Measurements from ENCODE around the gene CUX1. TPM values are rescaled to one million over a fixed set of nuclear protein-coding genes. Genes with fewer than 3 reads are reported as not detected.
A peak's percentile ranks its signal among the peaks of the same experiment; 100 is the strongest.

The CUX1 gene
- total RNA-seq, 1 experiment from 2014 or later: 64.3 TPM

DNA sequence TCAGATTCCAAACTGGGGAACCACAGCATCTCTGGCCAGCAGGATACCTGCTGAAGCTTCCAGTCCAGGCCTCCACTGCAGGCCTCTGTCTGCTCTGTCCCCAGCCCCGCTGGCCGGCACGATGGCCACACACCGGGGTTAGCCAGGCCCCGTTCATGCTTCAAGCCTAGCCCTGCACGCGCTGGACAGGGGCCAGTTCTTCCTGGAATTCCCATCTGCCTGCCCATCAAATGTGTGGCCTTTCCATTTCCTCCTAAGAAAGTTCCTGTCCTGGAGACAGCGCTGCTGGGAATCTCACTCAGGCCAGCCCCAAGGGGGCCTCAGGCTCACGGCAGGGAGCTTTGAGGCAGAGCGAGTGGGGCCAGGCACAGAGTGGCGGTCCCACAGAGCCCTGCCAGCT is 487.2 kb downstream of the CUX1 start (continued):
- TF ChIP-seq, protein P1, sequence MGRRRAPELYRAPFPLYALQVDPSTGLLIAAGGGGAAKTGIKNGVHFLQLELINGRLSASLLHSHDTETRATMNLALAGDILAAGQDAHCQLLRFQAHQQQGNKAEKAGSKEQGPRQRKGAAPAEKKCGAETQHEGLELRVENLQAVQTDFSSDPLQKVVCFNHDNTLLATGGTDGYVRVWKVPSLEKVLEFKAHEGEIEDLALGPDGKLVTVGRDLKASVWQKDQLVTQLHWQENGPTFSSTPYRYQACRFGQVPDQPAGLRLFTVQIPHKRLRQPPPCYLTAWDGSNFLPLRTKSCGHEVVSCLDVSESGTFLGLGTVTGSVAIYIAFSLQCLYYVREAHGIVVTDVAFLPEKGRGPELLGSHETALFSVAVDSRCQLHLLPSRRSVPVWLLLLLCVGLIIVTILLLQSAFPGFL (CRISPR knock-in tag; IDR thresholded peaks at IDR 0.05; ENCODE audit: borderline replicate concordance): no peak
- TF ChIP-seq CREM (CRISPR knock-in tag; IDR thresholded peaks at IDR 0.05) (no peak), NFYB (CRISPR knock-in tag; conservative IDR thresholded peaks at IDR 0.05; ENCODE audit: low read depth) (no peak), SOX15 (CRISPR knock-in tag; IDR thresholded peaks at IDR 0.05) (no peak), RORB (CRISPR knock-in tag; IDR thresholded peaks at IDR 0.05) (no peak), NR3C1 (CRISPR knock-in tag; conservative IDR thresholded peaks at IDR 0.05; ENCODE audit: low read depth) (no peak), NFE2L1 (CRISPR knock-in tag; IDR thresholded peaks at IDR 0.05) (no peak), ZNF423 (CRISPR knock-in tag; IDR thresholded peaks at IDR 0.05) (no peak)
- TF ChIP-seq, protein P2, sequence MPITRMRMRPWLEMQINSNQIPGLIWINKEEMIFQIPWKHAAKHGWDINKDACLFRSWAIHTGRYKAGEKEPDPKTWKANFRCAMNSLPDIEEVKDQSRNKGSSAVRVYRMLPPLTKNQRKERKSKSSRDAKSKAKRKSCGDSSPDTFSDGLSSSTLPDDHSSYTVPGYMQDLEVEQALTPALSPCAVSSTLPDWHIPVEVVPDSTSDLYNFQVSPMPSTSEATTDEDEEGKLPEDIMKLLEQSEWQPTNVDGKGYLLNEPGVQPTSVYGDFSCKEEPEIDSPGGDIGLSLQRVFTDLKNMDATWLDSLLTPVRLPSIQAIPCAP (CRISPR knock-in tag; IDR thresholded peaks at IDR 0.05): no peak

DNA sequence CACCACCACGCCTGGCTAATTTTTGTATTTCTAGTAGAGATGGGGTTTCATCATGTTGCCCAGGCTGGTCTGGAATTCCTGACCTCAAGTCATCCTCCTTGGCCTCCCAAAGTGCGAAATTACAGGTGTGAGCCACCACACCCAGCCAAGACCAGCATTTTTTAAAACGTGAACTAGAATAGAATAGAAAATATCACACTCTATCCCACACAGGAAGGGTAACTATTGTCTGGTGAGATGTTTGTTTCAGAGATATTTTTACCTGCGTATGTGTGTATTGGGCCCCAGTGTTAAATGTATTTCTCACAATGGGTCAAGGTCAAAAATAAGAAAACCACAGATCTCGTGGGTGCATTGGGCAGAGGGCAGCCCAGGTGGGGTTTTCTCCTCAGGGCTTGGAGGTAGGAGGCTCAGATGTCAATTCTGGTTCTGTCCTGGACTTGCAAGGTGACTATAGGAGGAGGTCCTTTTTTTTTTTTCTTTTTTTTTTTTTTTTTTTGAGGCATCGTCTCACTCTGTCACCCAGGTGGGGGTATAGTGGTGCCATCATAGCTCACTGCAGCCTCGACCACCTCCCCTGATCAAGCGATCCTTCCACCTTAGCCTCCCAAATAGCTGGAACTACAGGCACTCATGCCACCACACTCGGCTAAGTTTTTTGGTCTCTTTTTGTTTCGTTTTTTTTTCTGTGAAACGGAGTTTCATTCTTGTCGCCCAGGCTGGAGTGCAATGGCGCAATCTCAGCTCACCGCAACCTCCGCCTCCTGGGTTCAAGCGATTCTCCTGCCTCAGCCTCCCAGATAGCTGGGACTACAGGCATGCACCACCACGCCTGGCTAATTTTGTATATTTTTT is 488.2 kb downstream of the CUX1 start:
- CTCF ChIA-PET: interaction anchor here (1.2 to 2.4 kb wide), 2 partner anchors 26 to 28 kb away, joined by 4 to 12 read pairs; no protein-coding TSS in a partner anchor

DNA sequence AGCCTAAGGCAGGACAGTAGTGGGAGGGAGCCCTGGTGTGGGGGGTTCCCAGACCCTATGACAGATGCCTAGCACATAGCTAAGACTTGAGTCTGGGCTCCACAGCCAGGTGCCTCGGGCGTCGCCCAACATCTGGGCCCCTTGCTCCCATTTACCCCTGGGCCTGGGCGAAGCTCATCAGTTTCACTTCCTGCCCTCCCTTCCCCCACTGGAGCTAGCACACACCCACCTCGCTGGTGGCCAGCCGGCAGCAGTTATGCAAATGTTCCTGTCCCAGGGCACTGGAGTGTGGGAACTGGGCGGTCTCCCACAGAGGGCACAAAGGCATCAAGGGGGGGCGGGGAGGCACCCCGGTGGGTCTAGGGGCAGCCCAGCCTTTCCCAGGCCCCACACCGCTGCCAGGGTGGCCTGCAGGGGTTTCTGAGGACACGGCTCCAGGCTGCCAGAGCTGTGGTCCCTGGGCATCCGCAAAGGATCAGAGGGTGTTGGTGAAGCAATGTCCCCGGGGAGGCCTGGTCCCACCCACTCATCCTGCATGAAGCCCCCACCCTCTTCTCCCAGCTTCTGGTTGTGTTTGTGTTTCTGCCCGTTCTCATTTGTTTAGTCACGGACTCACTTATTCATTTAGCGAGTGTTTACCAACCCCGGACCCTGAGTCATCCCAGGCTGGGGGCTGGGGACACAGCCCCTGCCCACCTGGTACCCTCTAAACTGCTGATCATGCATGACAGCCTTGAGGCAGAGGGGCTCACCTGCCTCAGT is 489.7 kb downstream of the CUX1 start:
- peaks cover 16% of the 10 kb centered on the region for H3K4me1 Mint-ChIP-seq
- no peak overlapping the region for H3K4me3 Mint-ChIP-seq
- H3K36me3 Mint-ChIP-seq: peaks cover 3% of the 10 kb centered on the region; the same call in 1 of the 2 replicates
- ATAC-seq: peak; percentile 81
- peak; percentile 62 for DNase-seq (ENCODE audit: low spot score)
- POLR2A ChIA-PET: interaction anchor here (0.5 to 0.6 kb wide), 2 partner anchors 637 to 1829 kb away, joined by 3 to 5 read pairs; no protein-coding TSS in a partner anchor
- no peaks in the 10 kb centered on the region; the same call in 1 of the 2 replicates for H3K27me3 Mint-ChIP-seq (ENCODE audit: low read depth)
- no peaks in the 10 kb centered on the region for H3K9me3 Mint-ChIP-seq
- CTCF ChIA-PET: interaction anchor here (1.0 to 2.4 kb wide), 3 partner anchors 11 to 28 kb away, joined by 3 to 14 read pairs (median 12); no protein-coding TSS in a partner anchor
- peak overlapping the region; percentile 60; the same call in 1 of the 2 replicates for H3K27ac Mint-ChIP-seq
- TF ChIP-seq TEAD1 (CRISPR knock-in tag; IDR thresholded peaks at IDR 0.05) (peak; percentile 28; the same call in 1 of the 2 replicates), ZNF423 (CRISPR knock-in tag; IDR thresholded peaks at IDR 0.05) (peak; percentile 96)
- TF ChIP-seq, protein P3, sequence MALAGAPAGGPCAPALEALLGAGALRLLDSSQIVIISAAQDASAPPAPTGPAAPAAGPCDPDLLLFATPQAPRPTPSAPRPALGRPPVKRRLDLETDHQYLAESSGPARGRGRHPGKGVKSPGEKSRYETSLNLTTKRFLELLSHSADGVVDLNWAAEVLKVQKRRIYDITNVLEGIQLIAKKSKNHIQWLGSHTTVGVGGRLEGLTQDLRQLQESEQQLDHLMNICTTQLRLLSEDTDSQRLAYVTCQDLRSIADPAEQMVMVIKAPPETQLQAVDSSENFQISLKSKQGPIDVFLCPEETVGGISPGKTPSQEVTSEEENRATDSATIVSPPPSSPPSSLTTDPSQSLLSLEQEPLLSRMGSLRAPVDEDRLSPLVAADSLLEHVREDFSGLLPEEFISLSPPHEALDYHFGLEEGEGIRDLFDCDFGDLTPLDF (CRISPR knock-in tag; IDR thresholded peaks at IDR 0.05): 0 out of 2 replicates have a peak, but pooled peaks have one; percentile 35
- TF ChIP-seq, protein P4, sequence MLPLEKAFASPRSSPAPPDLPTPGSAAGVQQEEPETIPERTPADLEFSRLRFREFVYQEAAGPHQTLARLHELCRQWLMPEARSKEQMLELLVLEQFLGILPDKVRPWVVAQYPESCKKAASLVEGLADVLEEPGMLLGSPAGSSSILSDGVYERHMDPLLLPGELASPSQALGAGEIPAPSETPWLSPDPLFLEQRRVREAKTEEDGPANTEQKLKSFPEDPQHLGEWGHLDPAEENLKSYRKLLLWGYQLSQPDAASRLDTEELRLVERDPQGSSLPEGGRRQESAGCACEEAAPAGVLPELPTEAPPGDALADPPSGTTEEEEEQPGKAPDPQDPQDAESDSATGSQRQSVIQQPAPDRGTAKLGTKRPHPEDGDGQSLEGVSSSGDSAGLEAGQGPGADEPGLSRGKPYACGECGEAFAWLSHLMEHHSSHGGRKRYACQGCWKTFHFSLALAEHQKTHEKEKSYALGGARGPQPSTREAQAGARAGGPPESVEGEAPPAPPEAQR (CRISPR knock-in tag; IDR thresholded peaks at IDR 0.05): no peak
- TF ChIP-seq, protein P5, sequence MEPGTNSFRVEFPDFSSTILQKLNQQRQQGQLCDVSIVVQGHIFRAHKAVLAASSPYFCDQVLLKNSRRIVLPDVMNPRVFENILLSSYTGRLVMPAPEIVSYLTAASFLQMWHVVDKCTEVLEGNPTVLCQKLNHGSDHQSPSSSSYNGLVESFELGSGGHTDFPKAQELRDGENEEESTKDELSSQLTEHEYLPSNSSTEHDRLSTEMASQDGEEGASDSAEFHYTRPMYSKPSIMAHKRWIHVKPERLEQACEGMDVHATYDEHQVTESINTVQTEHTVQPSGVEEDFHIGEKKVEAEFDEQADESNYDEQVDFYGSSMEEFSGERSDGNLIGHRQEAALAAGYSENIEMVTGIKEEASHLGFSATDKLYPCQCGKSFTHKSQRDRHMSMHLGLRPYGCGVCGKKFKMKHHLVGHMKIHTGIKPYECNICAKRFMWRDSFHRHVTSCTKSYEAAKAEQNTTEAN (CRISPR knock-in tag; IDR thresholded peaks at IDR 0.05): 0 out of 2 replicates have a peak, but pooled peaks have one; percentile 52
- TF ChIP-seq, protein P6, sequence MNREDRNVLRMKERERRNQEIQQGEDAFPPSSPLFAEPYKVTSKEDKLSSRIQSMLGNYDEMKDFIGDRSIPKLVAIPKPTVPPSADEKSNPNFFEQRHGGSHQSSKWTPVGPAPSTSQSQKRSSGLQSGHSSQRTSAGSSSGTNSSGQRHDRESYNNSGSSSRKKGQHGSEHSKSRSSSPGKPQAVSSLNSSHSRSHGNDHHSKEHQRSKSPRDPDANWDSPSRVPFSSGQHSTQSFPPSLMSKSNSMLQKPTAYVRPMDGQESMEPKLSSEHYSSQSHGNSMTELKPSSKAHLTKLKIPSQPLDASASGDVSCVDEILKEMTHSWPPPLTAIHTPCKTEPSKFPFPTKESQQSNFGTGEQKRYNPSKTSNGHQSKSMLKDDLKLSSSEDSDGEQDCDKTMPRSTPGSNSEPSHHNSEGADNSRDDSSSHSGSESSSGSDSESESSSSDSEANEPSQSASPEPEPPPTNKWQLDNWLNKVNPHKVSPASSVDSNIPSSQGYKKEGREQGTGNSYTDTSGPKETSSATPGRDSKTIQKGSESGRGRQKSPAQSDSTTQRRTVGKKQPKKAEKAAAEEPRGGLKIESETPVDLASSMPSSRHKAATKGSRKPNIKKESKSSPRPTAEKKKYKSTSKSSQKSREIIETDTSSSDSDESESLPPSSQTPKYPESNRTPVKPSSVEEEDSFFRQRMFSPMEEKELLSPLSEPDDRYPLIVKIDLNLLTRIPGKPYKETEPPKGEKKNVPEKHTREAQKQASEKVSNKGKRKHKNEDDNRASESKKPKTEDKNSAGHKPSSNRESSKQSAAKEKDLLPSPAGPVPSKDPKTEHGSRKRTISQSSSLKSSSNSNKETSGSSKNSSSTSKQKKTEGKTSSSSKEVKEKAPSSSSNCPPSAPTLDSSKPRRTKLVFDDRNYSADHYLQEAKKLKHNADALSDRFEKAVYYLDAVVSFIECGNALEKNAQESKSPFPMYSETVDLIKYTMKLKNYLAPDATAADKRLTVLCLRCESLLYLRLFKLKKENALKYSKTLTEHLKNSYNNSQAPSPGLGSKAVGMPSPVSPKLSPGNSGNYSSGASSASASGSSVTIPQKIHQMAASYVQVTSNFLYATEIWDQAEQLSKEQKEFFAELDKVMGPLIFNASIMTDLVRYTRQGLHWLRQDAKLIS (CRISPR knock-in tag; IDR thresholded peaks at IDR 0.05; ENCODE audit: borderline replicate concordance): 0 out of 2 replicates have a peak, but pooled peaks have one; percentile 55
- TF ChIP-seq, protein P7, sequence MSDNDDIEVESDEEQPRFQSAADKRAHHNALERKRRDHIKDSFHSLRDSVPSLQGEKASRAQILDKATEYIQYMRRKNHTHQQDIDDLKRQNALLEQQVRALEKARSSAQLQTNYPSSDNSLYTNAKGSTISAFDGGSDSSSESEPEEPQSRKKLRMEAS (CRISPR knock-in tag; IDR thresholded peaks at IDR 0.05): peak; percentile 43; the same call in 1 of the 2 replicates

More for the DNA sequence above, 488.2 kb downstream of the CUX1 start:
- peaks cover 16% of the 10 kb centered on the region for H3K4me1 Mint-ChIP-seq
- H3K27ac Mint-ChIP-seq: peak overlapping the region; percentile 87
- DNase-seq (ENCODE audit: low spot score) (no peak), ATAC-seq (no peak)
- peaks cover under 1% of the 10 kb centered on the region; the same call in 1 of the 2 replicates for H3K36me3 Mint-ChIP-seq
- H3K4me3 Mint-ChIP-seq: no peak overlapping the region
- no peak for TF ChIP-seq OVOL2 (CRISPR knock-in tag; IDR thresholded peaks at IDR 0.05; ENCODE audit: borderline replicate concordance)
- TF ChIP-seq ZNF232 (CRISPR knock-in tag; IDR thresholded peaks at IDR 0.05): no peak
- TF ChIP-seq, protein P8, sequence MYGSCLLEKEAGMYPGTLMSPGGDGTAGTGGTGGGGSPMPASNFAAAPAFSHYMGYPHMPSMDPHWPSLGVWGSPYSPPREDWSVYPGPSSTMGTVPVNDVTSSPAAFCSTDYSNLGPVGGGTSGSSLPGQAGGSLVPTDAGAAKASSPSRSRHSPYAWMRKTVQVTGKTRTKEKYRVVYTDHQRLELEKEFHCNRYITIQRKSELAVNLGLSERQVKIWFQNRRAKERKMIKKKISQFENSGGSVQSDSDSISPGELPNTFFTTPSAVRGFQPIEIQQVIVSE (CRISPR knock-in tag; IDR thresholded peaks at IDR 0.05; ENCODE audit: borderline replicate concordance): no peak
- no peak for TF ChIP-seq GABPB1 (CRISPR knock-in tag; IDR thresholded peaks at IDR 0.05)
- no peaks in the 10 kb centered on the region for H3K9me3 Mint-ChIP-seq
- peaks cover 9% of the 10 kb centered on the region for H3K27me3 Mint-ChIP-seq (ENCODE audit: low read depth)
- POLR2A ChIA-PET: no interaction called here
